ENCODE data around the gene C2CD3. TPM values are rescaled to one million over a fixed set of nuclear protein-coding genes. Genes with fewer than 3 reads are reported as not detected.
"Not testable (repeated sequence)": the region's sequence is repeated elsewhere in the genome, so short reads cannot be mapped to it uniquely, and the experiment has no call there.

Gene C2CD3
- total RNA-seq, 4 donors from 2014 or later, result 5.9 to 19.1 (median 14.2) TPM

GRCh38 chr11:74086242-74086884 lies 84.4 kb downstream of the C2CD3 start:
- no peak for TF ChIP-seq POLR2A (IDR thresholded peaks at IDR 0.05)
- TF ChIP-seq CTCF (IDR thresholded peaks at IDR 0.05), result no peak
- H3K27me3 ChIP-seq, result no peaks in the 10 kb centered on the region
- H3K36me3 ChIP-seq, result peaks cover 4 to 91% (median 8%) of the 10 kb centered on the region in 3 donors
- H3K27ac ChIP-seq, result no peak overlapping the region
- intact Hi-C loops (cut with DNase I), result no loop called here
- no peak overlapping the region for H3K4me3 ChIP-seq
- H3K4me1 ChIP-seq, result no peaks in the 10 kb centered on the region
- no peaks in the 10 kb centered on the region for H3K9me3 ChIP-seq
- 71 to 88% methylated on average over 5 of the region's 5 CpGs for WGBS, 2 donors
- no peak for DNase-seq

- Histone ChIP-seq H3K4me3 (no peak overlapping the region), H3K27ac (no peak overlapping the region), H3K4me1 (no peaks in the 10 kb centered on the region), H3K9me3 (no peaks in the 10 kb centered on the region), H3K36me3 (peaks cover 4 to 88% (median 8%) of the 10 kb centered on the region in 3 donors), H3K27me3 (no peaks in the 10 kb centered on the region)
- TF ChIP-seq CTCF (IDR thresholded peaks at IDR 0.05), result no peak
- no peak for TF ChIP-seq POLR2A (IDR thresholded peaks at IDR 0.05)
- 69 to 85% methylated on average over 6 of the region's 6 CpGs for WGBS, 2 donors
- DNase-seq, result no peak
- intact Hi-C loops (cut with DNase I), result no loop called here
Observed at GRCh38 chr11:74085542-74085892, 85.3 kb downstream of the C2CD3 start.

- no peak overlapping the region for H3K27ac ChIP-seq
- no peak for DNase-seq
- TF ChIP-seq CTCF (IDR thresholded peaks at IDR 0.05) (no peak), POLR2A (IDR thresholded peaks at IDR 0.05) (no peak)
- no peak overlapping the region for H3K4me3 ChIP-seq
- peaks cover 4 to 82% (median 7%) of the 10 kb centered on the region in 3 donors for H3K36me3 ChIP-seq
- no peaks in the 10 kb centered on the region for H3K4me1 ChIP-seq
- no peaks in the 10 kb centered on the region for H3K9me3 ChIP-seq
- intact Hi-C loops (cut with DNase I), result no loop called here
- WGBS, 2 donors, result 88 to 98% methylated on average over 2 of the region's 2 CpGs
- H3K27me3 ChIP-seq, result no peaks in the 10 kb centered on the region
Observed at GRCh38 chr11:74084796-74085541, 85.8 kb downstream of the C2CD3 start.

GRCh38 chr11:74083927-74084326 lies 86.9 kb downstream of the C2CD3 start:
- 98% methylated on average over 4 of the region's 4 CpGs for WGBS, 2 donors
- peaks cover 0 to 78% (median 4%) of the 10 kb centered on the region in 3 donors for H3K36me3 ChIP-seq

GRCh38 chr11:74081428-74081827 lies 89.4 kb downstream of the C2CD3 start:
- no peaks in the 10 kb centered on the region for H3K4me1 ChIP-seq
- intact Hi-C loops (cut with DNase I), result no loop called here
- H3K36me3 ChIP-seq, result peaks cover 0 to 75% (median 13%) of the 10 kb centered on the region in 3 donors
- no peak for TF ChIP-seq POLR2A (IDR thresholded peaks at IDR 0.05)
- H3K9me3 ChIP-seq, result no peaks in the 10 kb centered on the region
- H3K27me3 ChIP-seq, result no peaks in the 10 kb centered on the region
- no peak overlapping the region for H3K27ac ChIP-seq
- no peak overlapping the region for H3K4me3 ChIP-seq
- no peak for DNase-seq
- WGBS, 2 donors, result 89 to 95% methylated on average over 1 of the region's 1 CpG

More at GRCh38 chr11:74083927-74084326, 86.9 kb downstream of the C2CD3 start:
- H3K27me3 ChIP-seq; H3K9me3 ChIP-seq; H3K27ac ChIP-seq; H3K4me1 ChIP-seq; intact Hi-C loops (cut with DNase I); DNase-seq; H3K4me3 ChIP-seq: not testable (repeated sequence)

GRCh38 chr11:74077193-74077592 lies 93.6 kb downstream of the C2CD3 start:
- H3K36me3 ChIP-seq, result peaks cover 5 to 73% (median 8%) of the 10 kb centered on the region in 3 donors
- DNase-seq, result no peak

More at GRCh38 chr11:74077193-74077592, 93.6 kb downstream of the C2CD3 start:
- 83 to 92% methylated on average over 3 of the region's 3 CpGs for WGBS, 2 donors
- no peaks in the 10 kb centered on the region for H3K4me1 ChIP-seq
- H3K9me3 ChIP-seq, result no peaks in the 10 kb centered on the region
- no peak overlapping the region for H3K4me3 ChIP-seq
- H3K27ac ChIP-seq, result no peak overlapping the region
- intact Hi-C loops (cut with DNase I), result no loop called here
- no peaks in the 10 kb centered on the region for H3K27me3 ChIP-seq
- TF ChIP-seq CTCF (IDR thresholded peaks at IDR 0.05) (no peak), POLR2A (IDR thresholded peaks at IDR 0.05) (no peak)

All from esophagus squamous epithelium (tissue), 5 donors.